KMS-11 (cell line): ENCODE measurements around the gene CROCC2.

ENCODE experiments used
- H2AFZ ChIP-seq: fragments of 200-600 bp; sonication (generic); 2 replicates; pipeline ENCODE4 v1.6.1; 2016; ENCODE audit warnings: antibody characterized with exemption, mixed run types, low read depth
- H3K27ac ChIP-seq: fragments of 200-600 bp; sonication (generic); 2 replicates; pipeline ENCODE4 v1.6.1; 2016; ENCODE audit warnings: mild to moderate bottlenecking, mixed run types
- H3K27me3 ChIP-seq: fragments of 200-600 bp; sonication (generic); 2 replicates; pipeline ENCODE4 v1.6.1; 2017; ENCODE audit warnings: mild to moderate bottlenecking, low read depth, mixed run types, moderate library complexity; ENCODE audit not compliant: insufficient read depth
- H3K36me3 ChIP-seq: fragments of 200-600 bp; sonication (generic); 2 replicates; pipeline ENCODE4 v1.6.1; 2017; ENCODE audit warnings: mild to moderate bottlenecking, mixed run types; ENCODE audit not compliant: insufficient read depth
- H3K4me1 ChIP-seq: fragments of 200-600 bp; sonication (generic); 2 replicates; pipeline ENCODE4 v1.6.1; 2016; ENCODE audit warnings: mild to moderate bottlenecking, low read depth, mixed run types; ENCODE audit not compliant: poor library complexity, severe bottlenecking
- H3K4me2 ChIP-seq: fragments of 200-600 bp; sonication (generic); 2 replicates; pipeline ENCODE4 v1.7.0; 2016; ENCODE audit warnings: mild to moderate bottlenecking, mixed run types
- H3K4me3 ChIP-seq: fragments of 200-600 bp; sonication (generic); IDR thresholded peaks from 2 replicates; pipeline ENCODE4 v1.6.1; 2017; ENCODE audit warnings: low read depth, low read length, mixed read lengths; ENCODE audit not compliant: insufficient read depth
- H3K79me2 ChIP-seq: fragments of 200-600 bp; sonication (generic); 2 replicates; pipeline ENCODE4 v1.6.1; 2016; ENCODE audit warnings: low read depth, mixed run types; ENCODE audit not compliant: insufficient read depth
- H3K9ac ChIP-seq: fragments of 200-600 bp; sonication (generic); 2 replicates; pipeline ENCODE4 v1.6.1; 2016; ENCODE audit warnings: mild to moderate bottlenecking, mixed run types
- H4K20me1 ChIP-seq: fragments of 200-600 bp; sonication (generic); 2 replicates; pipeline ENCODE4 v1.6.1; 2016; ENCODE audit warnings: mild to moderate bottlenecking, mixed run types; ENCODE audit not compliant: insufficient read depth
- CTCF ChIP-seq: fragments of 200-600 bp; sonication (generic); conservative IDR thresholded peaks from 2 replicates; pipeline ENCODE4 v1.6.1; 2017; ENCODE audit warnings: low read depth, mild to moderate bottlenecking, antibody characterized with exemption, low read length, moderate library complexity, mixed read lengths

Gene CROCC2

DNA sequence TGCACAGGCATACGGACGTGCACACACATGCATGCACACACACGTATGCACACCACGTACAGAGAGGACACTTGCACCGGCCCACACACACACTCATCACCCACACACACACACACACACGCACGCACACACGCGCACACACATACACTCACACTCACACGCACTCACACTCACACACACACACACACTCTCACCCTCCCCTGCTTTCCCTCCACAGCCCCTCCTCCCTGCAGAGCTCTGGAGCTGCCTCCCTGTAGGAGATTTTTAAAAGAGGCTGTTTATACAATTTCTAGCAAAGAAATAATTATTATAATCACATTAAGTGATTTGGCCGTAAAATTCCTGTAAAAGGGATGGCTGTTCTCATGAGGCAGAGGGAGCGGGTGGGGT, 55.8 kb downstream of the CROCC2 start:
- Histone ChIP-seq H3K9ac (no peak overlapping the region), H3K79me2 (no peaks in the 10 kb centered on the region), H3K27me3 (peaks cover 13% of the 10 kb centered on the region; the same call in 1 of the 2 replicates), H3K27ac (no peak overlapping the region), H3K4me2 (no peak overlapping the region), H3K4me3 (no peak overlapping the region), H4K20me1 (no peaks in the 10 kb centered on the region), H3K36me3 (no peaks in the 10 kb centered on the region), H3K4me1 (no peaks in the 10 kb centered on the region), H2AFZ (no peak overlapping the region)
- no peak for TF ChIP-seq CTCF

GRCh38 chr2:240962300-240963064, 56.3 kb downstream of the CROCC2 start:
- Histone ChIP-seq H3K9ac (no peak overlapping the region), H2AFZ (no peak overlapping the region), H3K4me1 (no peaks in the 10 kb centered on the region), H3K4me3 (no peak overlapping the region), H4K20me1 (no peaks in the 10 kb centered on the region), H3K27ac (no peak overlapping the region), H3K4me2 (no peak overlapping the region), H3K36me3 (no peaks in the 10 kb centered on the region), H3K79me2 (no peaks in the 10 kb centered on the region), H3K27me3 (peaks cover 12% of the 10 kb centered on the region; the same call in 1 of the 2 replicates)
- TF ChIP-seq CTCF, result no peak

DNA sequence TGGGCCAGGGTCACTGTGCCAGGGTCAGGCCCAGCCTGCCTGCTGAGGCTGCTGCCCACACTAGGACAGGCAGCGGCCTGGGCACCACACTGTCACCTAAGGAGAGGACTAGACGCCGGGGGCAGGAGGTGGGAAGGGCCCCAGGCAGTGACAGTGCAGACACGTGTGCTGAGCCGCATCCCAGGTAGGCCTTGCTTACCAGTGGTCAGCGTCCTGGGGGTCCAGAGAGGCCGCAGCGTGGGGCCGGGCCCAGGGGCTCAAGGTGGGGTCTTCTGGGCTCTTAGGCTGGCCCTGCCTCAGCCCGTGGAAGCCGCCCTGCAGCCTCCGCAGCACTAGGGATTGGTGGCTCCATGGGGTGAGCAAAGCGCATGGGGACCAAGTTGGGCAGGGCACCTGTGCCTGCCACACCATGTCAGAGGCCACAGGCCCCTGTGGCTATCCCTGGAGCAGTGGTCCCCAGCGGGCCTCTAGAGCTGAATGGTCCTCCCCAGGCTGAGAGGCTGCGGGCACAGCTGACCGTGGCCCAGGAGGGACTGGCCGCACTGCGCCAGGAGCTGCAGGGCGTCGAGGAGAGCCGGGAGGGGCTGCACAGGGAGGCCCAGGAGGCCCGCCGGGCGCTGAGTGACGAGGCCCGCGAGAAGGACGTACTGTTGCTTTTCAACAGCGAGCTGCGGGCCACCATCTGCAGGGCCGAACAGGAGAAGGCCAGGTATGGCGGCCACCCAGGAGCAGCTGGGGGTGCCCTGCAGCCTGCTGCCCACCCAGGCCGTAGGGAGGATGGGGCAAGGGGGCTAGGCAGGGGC, 57.1 kb downstream of the CROCC2 start:
- H3K9ac ChIP-seq, result no peak overlapping the region
- H3K27ac ChIP-seq, result no peak overlapping the region
- H3K79me2 ChIP-seq, result no peaks in the 10 kb centered on the region
- H3K4me3 ChIP-seq, result no peak overlapping the region
- no peaks in the 10 kb centered on the region for H4K20me1 ChIP-seq
- peaks cover 6% of the 10 kb centered on the region; the same call in 1 of the 2 replicates for H3K27me3 ChIP-seq
- no peaks in the 10 kb centered on the region for H3K36me3 ChIP-seq
- H3K4me1 ChIP-seq, result no peaks in the 10 kb centered on the region
- no peak overlapping the region for H3K4me2 ChIP-seq
- no peak overlapping the region for H2AFZ ChIP-seq
- no peak for TF ChIP-seq CTCF

DNA sequence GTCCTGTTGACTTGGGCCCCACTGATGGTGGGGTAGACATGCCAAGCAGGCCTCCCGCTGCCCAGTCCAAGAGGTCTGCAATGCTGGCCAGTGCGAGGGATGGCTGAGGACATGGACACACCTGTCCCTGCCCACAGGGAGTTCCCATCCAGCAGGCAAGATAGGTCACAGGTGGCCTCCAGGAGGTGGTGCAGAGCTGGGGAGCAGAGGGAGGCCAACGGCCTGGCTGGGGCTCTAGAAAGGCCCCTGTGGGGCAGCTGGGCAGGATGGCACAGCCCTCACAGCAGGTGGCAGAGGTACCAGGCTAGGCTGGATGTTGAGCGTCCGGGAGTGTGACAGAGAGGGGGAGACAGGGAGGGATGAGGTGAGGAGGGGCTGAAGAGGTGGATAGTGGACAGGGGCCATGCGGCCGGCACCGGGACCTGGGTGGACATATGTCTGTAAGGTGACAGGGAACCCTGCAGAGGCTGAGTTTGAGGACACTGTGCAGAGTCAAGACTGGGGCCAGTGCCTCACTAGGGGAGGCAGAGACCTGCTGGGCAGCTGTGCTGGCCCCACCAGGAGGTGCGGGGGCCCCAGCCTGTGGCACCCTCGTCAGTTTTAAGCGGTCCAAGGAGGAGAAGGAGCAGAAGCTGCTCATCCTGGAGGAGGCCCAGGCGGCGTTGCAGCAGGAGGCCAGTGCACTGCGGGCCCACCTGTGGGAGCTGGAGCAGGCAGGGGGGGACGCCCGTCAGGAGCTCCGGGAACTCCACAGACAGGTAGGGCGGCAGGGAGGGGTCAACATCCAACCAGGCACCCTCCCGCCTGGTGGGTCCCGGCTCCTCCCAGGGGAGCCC, 58.0 kb downstream of the CROCC2 start:
- Histone ChIP-seq H3K4me3 (no peak overlapping the region), H3K27me3 (peaks cover 6% of the 10 kb centered on the region; the same call in 1 of the 2 replicates), H3K4me2 (no peak overlapping the region), H2AFZ (no peak overlapping the region), H3K27ac (no peak overlapping the region), H3K36me3 (no peaks in the 10 kb centered on the region), H3K4me1 (no peaks in the 10 kb centered on the region), H3K79me2 (no peaks in the 10 kb centered on the region), H3K9ac (no peak overlapping the region), H4K20me1 (no peaks in the 10 kb centered on the region)
- TF ChIP-seq CTCF, result no peak
